MV-4-11 (cell line): ENCODE data around the gene CCL22.
"Not testable (repeated sequence)": the region's sequence is repeated elsewhere in the genome, so short reads cannot be mapped to it uniquely, and the experiment has no call there.

Source experiments
- DNase-seq: peaks from one replicate; lab custom pipeline; 2025; lab: John Stamatoyannopoulos, UW

The CCL22 gene

DNA sequence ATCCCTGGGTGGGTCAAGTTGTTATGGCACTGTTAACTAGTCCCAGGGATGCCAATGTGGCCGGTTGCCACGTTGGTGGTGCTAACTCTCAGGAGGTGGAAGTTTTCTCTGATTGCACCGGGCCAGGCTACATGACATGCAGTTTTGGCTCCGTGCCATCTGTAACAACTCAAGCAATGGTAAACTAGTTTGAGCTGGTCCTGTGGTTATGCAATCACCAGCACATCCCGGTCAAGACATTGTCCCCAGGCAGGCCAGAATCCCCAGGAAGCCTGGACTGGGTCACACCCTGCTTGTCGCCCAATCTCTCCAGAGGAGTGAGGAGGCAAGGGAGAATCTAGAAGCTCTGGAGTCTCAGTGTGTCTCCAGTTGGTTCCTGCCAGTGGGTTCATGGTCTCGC is 35.9 kb downstream of the CCL22 start:
- DNase-seq, result peak; percentile 48

DNA sequence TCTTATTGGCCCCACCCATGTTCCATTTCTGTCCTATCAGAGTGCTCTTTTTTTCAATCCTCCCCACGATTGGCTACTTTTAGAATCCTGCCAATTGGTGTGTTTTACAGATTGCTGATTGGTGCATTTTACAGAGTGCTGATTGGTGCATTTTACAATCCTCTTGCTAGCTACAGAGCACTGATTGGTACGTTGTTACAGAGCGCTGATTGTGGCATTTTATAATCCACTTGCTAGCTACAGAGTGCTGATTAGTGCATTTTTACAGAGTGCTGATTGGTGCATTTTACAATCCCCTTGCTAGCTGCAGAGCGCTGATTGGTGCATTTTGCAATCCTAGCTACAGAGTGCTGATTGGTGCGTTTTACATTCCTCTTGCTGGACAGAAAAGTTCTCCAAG is 36.4 kb downstream of the CCL22 start:
- DNase-seq, result no peak

DNA sequence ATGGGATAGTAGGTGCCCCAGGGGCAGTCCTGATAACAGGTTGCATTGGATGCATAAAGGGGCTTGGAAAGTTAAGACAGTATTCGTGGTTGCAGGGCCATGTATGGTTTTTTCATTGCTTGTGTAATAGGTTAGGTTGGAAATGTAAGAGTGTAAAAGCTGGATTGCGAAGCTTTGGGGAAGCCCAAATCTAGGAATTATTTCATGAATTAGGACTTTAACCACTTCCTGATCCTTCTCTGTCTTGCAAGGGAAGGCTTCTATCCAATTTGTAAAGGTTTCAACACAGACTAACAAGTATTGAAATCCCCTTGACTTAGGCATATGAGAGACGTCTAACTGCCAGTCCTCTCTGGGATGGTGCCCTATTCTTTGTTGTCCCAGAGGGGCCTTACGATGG is 38.2 kb downstream of the CCL22 start:
- no peak for DNase-seq

DNA sequence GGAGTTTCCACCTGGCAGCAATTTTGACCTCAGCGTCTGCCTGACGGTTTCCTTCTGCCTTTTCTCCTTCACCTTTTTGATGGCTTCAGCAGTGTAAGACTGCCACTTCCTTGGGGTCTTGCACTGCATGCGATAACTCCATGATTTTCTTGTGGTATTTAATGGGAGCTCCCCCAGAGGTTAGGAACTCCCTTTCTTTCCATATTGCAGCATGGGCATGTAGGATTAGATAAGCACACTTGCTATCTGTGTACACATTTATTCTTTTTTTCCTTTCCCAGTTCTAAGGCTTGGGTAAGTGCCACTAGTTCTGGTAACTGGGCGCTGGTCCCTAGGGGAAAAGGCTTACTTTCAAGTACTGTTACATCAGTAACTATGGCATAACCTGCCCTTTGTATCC is 38.9 kb downstream of the CCL22 start:
- DNase-seq, result not testable (repeated sequence)

DNA sequence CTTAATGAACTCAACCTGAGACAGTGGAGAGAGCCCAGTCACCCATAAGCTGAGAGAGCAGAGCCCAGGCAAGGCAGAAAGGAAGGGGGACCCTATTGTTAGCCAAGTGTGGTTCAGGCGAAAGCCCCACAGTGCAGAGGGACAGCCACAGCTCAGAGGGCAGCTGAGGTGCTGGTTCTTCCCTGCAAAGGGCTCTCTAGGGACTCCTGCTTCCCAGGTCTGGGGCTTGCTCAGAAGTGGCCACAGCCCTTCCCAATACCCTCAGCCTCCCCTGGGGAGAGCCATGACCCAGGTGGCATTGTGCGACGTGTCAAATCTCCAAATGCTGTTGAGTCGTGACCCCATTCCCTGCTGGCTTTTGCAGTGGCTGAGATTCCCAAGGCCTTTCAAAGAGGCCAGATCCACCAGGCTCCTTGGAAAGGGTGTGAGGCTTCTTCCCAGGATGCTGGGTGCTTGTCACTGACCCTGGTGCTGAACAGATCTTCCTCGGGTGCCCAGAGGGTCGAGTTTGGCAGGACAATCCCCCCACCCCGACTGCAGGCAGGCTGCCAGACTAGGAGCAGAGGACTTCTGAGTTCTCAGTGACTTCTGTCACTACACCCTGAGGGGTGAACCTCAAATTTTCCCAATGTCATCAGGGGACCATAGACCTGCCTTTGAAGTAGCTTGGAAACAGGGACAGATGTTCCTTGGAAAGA is 43.5 kb downstream of the CCL22 start:
- no peak for DNase-seq

DNA sequence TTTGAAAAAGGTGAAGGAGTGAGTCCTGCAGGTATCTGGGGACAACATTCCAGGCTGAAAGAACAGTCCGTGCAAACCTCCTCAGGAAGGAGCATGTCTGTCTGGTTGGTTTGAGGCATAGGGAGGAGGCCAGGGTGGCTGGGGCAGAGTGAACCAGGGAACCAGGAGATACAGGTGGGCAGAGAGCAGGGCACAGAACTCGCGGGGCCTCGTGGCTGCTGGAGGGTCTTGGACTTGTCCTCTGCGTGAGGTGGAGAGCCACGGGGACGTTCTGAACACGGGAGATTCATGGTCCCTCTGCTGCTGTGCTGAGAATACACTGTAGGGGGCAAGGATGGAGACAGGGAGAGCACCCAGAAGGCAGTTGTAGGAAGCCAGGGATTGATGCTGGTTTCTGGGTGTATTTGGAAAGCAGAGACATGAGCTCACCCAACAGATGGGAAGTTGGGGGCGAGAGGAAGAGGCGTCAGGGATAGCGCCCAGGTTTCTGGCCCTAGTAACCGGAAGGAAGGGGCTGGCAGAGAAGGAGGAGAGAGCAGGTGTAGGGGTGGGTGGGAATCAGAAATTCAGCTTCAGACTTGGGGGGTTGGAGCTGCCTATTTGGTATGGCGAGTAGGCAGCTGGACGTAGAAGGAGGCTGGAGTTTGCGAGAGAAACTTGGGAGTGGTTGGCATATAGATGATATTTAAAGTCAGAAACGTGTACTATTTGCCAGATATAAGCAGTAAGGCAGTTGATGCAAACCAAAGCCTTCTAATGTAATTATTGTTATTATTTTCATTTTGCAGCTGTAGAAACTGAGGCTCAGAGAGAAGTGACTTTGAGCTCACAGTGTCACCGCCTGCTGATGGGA is 45.6 kb downstream of the CCL22 start, which contains the start of gene CCL17:
Gene CCL17 (plus strand): TSS at position 803 of the 853 bp plus-strand sequence. CDS start 9,166 bp downstream, outside the sequence.
- no peak for DNase-seq

DNA sequence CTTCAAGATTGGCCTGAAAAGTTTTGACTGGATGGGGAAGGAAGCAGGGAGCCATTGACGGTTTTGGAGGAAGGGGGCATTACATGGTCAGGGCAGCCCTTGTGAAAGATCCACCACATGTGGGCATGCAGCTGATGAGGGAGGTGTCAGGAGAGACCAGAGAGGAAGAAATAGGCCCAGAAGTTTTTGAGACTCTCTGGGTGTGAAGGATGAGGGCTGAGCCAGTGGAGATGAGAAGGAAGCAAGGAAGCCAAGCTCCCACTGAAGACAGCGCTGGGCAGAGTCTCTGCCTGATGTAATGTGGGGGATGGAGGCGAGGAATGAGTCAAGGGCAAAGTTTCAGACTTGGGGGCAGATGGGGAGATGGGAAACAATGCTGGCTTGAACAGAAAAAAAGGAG is 46.5 kb downstream of the CCL22 start:
- peak; percentile 2 for DNase-seq

DNA sequence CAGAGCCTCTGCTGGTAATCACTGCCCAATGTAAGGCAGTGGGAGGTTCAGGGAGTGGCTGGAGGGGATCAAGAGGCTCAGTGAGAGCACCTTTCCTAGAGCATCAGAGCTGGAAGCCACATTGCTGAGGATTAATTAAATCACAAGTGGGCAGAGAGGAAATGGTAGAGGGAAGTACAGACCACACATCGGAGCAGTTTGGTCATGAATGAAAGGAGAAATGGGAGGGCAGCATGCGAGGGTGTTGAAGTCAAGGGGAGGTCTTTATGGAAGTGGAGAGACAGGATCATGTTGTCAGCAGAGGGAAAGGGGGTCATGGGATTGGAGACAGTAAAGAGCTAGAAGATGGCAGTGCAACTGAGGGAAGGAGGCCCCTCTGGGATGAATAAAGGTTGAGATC is 48.3 kb downstream of the CCL22 start:
- peak; percentile 72 for DNase-seq

DNA sequence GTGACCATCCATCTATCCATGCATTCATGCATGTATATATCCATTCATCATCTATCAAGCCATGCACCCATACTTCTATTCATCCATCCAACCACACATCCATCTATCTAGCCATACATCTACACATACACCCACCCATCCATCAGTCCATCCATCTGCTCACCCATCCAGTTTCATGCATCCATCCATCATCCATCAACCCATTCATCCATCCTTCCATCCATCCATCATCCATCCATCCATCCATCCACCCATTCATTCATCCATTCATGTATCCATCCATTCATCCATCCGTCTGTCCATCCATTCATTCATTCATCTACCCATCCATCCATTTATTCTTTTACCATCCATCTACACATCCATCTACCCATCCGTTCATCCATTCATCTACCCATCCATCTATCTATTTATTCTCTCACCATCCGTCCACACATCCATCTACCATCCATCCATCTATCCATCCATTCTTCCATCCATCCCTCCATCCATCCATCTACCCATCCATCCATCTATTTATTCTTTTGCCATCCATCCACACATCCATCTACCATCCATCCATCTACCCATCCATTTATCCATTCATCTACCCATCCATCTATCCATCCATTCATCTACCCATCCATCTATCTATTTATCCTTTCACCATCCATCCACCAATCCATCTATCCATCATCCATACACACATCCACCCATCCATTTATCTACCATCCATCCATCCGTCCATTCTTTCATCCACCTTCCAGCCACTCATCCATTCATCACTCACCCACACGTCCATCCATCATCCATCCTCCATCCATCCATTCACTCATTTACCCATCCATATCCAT is 49.2 kb downstream of the CCL22 start:
- DNase-seq, result no peak

DNA sequence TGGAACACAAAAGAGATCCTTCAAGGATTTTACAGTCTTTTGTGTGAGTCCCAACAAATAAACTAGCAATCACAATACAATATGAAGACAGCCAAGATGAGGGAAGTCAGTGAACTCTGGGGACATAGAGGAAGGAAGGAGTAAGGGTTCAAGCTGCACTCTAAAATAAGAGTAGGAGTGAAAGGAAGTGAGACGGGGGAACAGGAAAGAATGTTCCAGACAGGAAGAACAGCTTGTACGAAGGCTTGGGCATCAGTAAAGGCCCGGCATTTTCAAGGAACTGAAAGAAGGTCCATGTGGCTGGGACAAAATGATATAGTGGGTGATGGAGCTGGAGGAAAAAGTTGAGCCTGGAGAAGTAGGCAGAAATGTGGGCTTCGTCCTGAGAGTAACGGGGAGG is 50.5 kb downstream of the CCL22 start:
- peak; percentile 52 for DNase-seq

DNA sequence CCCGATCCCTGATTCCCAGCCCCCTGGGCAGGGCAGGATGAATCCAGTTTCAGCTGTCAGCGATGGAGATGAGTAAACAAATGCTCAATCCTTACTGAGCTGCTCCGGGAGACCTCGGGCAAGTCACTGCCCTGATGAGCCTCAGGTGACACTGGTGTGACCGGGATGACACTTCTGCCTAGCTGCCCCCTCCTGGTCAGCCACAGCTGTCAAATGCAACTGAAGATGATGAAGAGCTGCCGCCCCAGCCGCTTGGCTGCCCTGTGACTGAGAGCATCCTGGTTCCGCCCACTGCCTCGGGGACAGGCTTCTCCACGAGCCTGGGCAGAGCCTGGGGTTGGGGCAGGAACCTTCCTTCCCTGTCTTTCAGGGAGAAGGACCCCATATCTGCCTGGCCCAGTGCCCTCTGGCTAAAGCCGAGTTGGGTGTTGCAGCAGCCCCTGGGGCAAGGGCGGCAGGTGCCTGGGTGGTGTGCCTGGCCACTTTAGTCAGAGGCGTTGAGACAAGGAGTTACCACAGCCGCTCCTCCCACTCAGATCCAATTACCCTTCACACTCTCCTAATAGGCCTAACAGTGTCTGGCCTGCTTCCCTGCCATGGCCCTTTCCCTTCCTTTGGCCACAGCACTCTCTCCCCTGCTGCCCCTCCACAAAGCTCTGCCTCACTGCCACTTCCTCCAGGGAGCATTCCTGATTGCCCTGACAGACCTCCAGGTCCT is 51.4 kb downstream of the CCL22 start:
- no peak for DNase-seq

DNA sequence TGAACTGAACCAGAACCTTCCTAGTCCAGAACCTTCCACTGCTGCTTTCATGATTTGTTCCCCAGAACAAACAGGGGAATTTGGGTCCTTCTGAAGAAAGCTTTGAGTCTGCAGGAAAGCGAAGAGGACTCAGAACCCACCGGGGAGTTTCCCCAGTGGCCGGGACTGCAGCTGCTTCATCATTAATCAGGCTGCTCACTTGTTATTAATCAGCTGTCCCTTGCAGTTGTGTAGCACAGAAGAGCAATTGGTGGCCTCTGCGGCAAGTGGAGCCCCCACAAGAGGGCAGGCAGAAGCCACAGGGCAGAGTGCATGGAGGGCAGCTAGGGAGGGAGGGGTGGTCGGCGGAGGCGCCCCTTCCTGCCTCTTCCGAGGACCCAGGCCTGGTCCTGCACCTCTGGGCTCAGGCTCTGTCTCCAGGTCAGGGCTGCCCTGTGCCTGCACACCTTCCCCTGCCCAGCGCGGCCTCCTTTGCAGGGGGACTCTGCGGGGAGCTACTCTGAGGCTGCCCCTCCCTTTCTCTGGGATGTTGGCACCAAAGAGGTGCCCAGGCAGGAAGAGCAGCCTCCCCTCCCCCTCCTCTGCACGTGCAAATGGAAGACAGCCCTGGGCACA is 52.9 kb downstream of the CCL22 start:
- DNase-seq, result no peak

DNA sequence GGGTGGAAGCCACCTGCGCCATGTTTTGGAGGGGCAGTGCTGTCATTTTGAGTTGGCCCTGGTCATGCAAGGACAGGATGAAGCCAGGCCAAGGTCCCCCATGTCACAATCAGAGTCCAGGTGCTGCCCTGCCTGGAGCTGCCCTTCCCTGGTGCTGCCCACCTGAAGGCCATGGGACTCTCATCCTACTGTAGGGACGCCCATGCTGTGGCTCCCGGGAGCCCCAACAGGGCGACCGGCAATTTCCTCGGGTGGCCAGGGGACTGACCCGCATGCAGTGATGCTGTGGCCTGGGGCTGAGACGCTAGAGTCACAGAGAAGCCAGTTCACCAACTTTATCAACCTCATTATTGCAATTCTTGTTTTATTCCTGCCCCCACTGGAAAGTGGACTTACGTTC is 54.0 kb downstream of the CCL22 start:
- DNase-seq, result no peak

DNA sequence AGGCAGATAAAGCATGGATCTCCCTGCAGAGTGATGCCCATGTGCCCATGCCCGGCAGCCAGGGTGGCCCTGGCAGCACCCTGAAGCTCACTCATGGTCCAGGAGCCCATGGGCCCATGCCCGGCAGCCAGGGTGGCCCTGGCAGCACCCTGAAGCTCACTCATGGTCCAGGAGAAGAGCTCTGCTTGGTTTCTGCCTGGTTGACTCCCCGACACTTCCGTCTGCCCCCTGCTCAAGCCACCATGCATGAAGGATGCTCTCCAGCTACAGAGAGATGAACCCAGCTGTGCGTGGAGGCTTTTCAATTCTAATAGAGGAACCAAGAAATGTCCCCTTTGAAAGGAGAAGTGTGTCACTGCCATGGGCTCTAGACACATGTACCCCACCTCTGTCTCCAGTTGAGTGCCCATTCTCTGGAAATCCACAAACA is 54.7 kb downstream of the CCL22 start:
- peak; percentile 65 for DNase-seq

DNA sequence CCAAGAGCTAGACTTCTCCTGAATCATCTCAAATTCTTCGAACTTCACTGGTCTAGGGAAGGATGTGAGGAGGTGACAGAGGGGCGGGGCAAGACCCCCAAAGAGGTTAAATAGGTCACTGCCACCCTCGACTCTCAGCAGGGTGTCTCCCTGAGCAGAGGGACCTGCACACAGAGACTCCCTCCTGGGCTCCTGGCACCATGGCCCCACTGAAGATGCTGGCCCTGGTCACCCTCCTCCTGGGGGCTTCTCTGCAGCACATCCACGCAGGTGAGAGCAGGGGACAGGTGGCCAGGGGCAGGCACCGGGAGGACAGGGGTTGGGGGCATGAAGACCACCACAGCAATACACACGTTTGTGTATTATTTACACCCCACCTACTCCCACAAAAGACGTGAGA is 55.1 kb downstream of the CCL22 start:
- DNase-seq, result no peak
